Type B pancreatic cell (in vitro differentiated cells): ENCODE data around the gene AKAP13. TPM values are rescaled to one million over a fixed set of nuclear protein-coding genes. Genes with fewer than 3 reads are reported as not detected.
A peak's percentile ranks its signal among the peaks of the same experiment; 100 is the strongest.

Source experiments
- DNase-seq: peaks from one replicate; pipeline ENCODE4 v3.0.0; 2021; ENCODE audit warnings: mixed read lengths; ENCODE audit not compliant: unreplicated experiment; ENCODE audit errors: extremely low spot score
- H3K27ac Mint-ChIP-seq: 2 replicates; pipeline ENCODE4 v1.8.0; 2021; ENCODE audit warnings: mild to moderate bottlenecking, mixed read lengths
- H3K27me3 Mint-ChIP-seq: 2 replicates; pipeline ENCODE4 v1.8.0; 2021; ENCODE audit warnings: mixed read lengths
- H3K36me3 Mint-ChIP-seq: 2 replicates; pipeline ENCODE4 v1.8.0; 2021; ENCODE audit warnings: mixed read lengths
- H3K4me1 Mint-ChIP-seq: one replicate; pipeline ENCODE4 v1.8.0; 2021; ENCODE audit warnings: mixed read lengths; ENCODE audit not compliant: unreplicated experiment
- H3K4me3 Mint-ChIP-seq: 2 replicates; pipeline ENCODE4 v1.8.0; 2021; ENCODE audit warnings: mild to moderate bottlenecking, mixed read lengths
- H3K9me3 Mint-ChIP-seq: 2 replicates; pipeline ENCODE4 v1.8.0; 2021; ENCODE audit warnings: mixed read lengths
- total RNA-seq: library from RNA; stranded (reverse); gene quantifications from 2 replicates; pipeline ENCODE4 v1.2.1, GENCODE V29; 2021; ENCODE audit warnings: low replicate concordance
- TF ChIP-seq, protein P1 (sequence below): fragments of 200-600 bp; sonication (generic); conservative IDR thresholded peaks from 2 replicates; pipeline ENCODE4 v1.5.0; 2021; ENCODE audit warnings: antibody characterized with exemption, mild to moderate bottlenecking

Gene AKAP13
- total RNA-seq, 1 donor from 2014 or later, result 75.7 TPM

- Mint-ChIP-seq H3K4me1 (peaks cover 14% of the 10 kb centered on the region), H3K27me3 (no peaks in the 10 kb centered on the region), H3K9me3 (no peaks in the 10 kb centered on the region), H3K36me3 (peaks cover 19% of the 10 kb centered on the region), H3K4me3 (no peak overlapping the region), H3K27ac (no peak overlapping the region)
- DNase-seq, result no peak
- TF ChIP-seq, protein P1, sequence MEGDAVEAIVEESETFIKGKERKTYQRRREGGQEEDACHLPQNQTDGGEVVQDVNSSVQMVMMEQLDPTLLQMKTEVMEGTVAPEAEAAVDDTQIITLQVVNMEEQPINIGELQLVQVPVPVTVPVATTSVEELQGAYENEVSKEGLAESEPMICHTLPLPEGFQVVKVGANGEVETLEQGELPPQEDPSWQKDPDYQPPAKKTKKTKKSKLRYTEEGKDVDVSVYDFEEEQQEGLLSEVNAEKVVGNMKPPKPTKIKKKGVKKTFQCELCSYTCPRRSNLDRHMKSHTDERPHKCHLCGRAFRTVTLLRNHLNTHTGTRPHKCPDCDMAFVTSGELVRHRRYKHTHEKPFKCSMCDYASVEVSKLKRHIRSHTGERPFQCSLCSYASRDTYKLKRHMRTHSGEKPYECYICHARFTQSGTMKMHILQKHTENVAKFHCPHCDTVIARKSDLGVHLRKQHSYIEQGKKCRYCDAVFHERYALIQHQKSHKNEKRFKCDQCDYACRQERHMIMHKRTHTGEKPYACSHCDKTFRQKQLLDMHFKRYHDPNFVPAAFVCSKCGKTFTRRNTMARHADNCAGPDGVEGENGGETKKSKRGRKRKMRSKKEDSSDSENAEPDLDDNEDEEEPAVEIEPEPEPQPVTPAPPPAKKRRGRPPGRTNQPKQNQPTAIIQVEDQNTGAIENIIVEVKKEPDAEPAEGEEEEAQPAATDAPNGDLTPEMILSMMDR, result no peak
Observed at GRCh38 chr15:85693277-85693676, 312.9 kb downstream of the AKAP13 start.

DNA sequence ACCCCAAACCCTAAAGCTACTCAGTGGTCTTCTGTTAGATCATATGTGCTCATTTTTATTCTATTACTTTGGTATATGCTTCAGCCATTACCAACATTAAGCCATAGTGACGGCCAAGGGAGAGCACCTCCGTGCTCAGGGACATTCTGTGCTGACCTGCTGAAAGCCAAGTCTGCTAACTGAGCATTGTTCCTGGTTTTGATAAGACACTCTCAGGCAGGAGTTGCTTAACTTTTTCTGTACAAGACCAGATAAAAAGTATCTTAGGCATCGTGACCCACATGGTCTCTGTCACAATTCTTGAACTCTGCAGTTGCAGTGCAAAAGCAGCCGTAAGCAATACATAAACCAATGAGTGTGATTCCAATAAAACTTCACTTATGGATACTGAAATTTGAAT lies 313.7 kb downstream of the AKAP13 start:
- no peaks in the 10 kb centered on the region for H3K27me3 Mint-ChIP-seq
- no peak overlapping the region for H3K4me3 Mint-ChIP-seq
- no peak overlapping the region for H3K27ac Mint-ChIP-seq
- peaks cover 14% of the 10 kb centered on the region for H3K4me1 Mint-ChIP-seq
- DNase-seq, result no peak
- TF ChIP-seq, protein P1, result no peak
- H3K9me3 Mint-ChIP-seq, result no peaks in the 10 kb centered on the region
- H3K36me3 Mint-ChIP-seq, result peaks cover 15% of the 10 kb centered on the region

DNA sequence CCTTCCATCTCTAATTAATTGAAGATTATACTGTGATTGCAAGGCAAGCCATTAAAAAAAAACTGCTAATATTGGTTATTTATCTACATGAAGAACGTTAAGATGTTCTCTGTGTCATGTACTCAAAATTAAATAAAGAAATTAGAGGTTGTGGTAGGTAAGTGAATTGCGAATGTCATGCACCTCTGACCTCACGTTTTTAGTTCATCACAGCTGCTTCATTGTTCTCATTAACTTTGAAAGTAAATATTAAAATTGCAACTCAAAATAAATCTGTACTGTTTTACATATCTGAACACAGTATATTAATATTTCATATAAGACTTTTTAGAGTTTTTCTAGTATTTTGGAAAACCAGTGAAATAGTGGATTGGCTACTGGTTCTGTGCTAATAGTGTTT lies 320.4 kb downstream of the AKAP13 start:
- no peak for DNase-seq
- TF ChIP-seq, protein P1, result no peak
- no peaks in the 10 kb centered on the region for H3K27me3 Mint-ChIP-seq

DNA sequence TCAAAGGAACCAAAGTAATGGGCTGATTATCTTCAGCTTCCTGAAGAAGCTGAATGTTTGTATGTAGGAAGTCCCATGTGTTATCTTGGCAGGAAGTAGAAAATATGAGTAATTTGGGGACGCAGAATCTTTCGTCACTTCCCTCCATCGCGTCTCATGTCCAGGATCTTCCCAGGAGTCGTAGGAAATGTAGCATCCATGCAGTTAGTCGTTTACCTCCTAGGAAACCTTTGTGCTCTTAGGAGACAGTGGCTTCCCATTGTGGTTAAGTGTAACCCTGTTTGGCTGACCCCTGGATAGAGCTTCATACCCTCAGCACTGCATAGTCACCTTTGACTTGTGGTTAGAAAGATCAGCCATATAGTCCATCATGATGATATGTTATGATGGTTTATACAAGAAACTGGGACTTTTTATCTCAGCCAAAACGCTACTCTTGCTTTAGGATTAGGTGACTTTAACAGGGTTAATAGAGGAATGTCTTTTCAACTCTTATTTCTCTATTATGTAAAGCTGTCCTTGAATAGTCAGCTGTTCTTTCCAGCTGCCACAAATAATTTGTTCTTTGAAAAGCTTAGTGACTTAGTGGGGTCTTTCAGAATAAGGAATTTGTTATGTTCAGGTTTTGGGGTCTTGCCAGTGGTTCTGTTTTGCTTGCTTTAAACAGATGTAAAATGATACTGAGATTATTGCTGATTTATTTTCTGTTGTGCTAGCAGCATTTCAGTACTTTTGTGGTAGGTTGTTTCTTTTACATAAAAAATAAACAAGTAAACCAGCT lies 322.1 kb downstream of the AKAP13 start:
- no peak overlapping the region for H3K27ac Mint-ChIP-seq
- no peaks in the 10 kb centered on the region for H3K9me3 Mint-ChIP-seq
- TF ChIP-seq, protein P1, result no peak
- peaks cover 43% of the 10 kb centered on the region for H3K4me1 Mint-ChIP-seq
- peaks cover 10% of the 10 kb centered on the region for H3K36me3 Mint-ChIP-seq
- H3K4me3 Mint-ChIP-seq, result no peak overlapping the region
- no peaks in the 10 kb centered on the region for H3K27me3 Mint-ChIP-seq
- DNase-seq, result no peak

More for the DNA sequence above, 320.4 kb downstream of the AKAP13 start:
- H3K4me3 Mint-ChIP-seq, result no peak overlapping the region
- peaks cover 7% of the 10 kb centered on the region for H3K36me3 Mint-ChIP-seq
- H3K27ac Mint-ChIP-seq, result no peak overlapping the region
- H3K9me3 Mint-ChIP-seq, result no peaks in the 10 kb centered on the region
- H3K4me1 Mint-ChIP-seq, result peaks cover 27% of the 10 kb centered on the region

- H3K9me3 Mint-ChIP-seq, result no peaks in the 10 kb centered on the region
- DNase-seq, result no peak
- H3K4me3 Mint-ChIP-seq, result no peak overlapping the region
- peaks cover 15% of the 10 kb centered on the region for H3K36me3 Mint-ChIP-seq
- TF ChIP-seq, protein P1, result no peak
- H3K4me1 Mint-ChIP-seq, result peaks cover 56% of the 10 kb centered on the region
- no peaks in the 10 kb centered on the region for H3K27me3 Mint-ChIP-seq
- H3K27ac Mint-ChIP-seq, result peak overlapping the region; percentile 13
Observed at GRCh38 chr15:85704066-85704465, 323.7 kb downstream of the AKAP13 start.
